Right lung (tissue), 5 donors: ENCODE data around the gene DEXI. TPM values are rescaled to one million over a fixed set of nuclear protein-coding genes. Genes with fewer than 3 reads are reported as not detected.

Source experiments
- DNase-seq, 2 donors: peaks; one replicate each; pipeline ENCODE4 v3.0.0-alpha.2; 2013
- polyA plus RNA-seq, 5 donors: library from polyadenylated mRNA; unstranded; fragments of 120-200 nt; gene quantifications; one replicate each; pipeline versions ENCODE4 v1.2.1 to v1.2.3, GENCODE V29; 2013; ENCODE audit warnings: inconsistent platforms in 1 of 5, low replicate concordance in 1 of 5; ENCODE audit not compliant: insufficient read length in 5 of 5, insufficient read depth in 1 of 5

The DEXI gene
- polyA plus RNA-seq, 5 donors, result 37.5 to 50.9 (median 40.9) TPM

DNA sequence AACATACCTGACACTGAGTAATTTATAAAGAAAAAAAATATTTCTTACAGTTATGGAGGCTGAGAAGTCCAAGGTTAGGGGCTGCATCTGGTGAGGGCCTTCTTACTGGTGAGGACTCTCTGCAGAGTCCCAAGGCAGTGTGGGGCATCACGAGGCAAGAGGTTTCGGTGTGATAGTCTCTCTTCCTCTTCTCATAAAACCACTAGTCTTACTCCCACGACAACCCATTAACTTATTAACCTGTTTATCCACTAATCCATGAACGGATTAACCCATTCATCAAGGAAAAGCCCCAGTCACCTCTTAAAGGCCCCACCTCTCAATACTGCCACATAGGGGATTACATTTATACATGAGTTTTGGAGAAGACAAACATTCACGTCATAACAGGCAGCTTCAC lies 45.1 kb downstream of the DEXI start:
- no peak for DNase-seq

DNA sequence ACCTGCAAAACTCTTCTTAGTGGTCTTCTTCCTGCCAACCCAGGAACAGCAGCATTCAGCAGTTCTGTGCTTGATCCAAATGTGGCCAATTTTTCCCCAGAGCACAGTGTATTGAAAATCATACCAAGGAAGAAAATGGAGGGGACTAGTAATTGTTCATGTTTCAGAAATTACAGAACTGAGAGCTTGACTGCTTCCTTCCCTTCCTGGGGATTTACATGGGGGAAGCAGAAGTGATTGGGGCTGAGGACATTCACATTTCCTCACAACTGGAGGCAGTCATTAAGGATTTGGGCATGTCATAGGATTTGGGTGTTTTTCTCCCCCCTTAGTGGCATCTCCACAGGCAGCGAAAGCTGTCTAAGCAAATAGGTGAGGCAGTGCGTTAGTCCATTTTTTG lies 45.5 kb downstream of the DEXI start:
- no peak for DNase-seq

DNA sequence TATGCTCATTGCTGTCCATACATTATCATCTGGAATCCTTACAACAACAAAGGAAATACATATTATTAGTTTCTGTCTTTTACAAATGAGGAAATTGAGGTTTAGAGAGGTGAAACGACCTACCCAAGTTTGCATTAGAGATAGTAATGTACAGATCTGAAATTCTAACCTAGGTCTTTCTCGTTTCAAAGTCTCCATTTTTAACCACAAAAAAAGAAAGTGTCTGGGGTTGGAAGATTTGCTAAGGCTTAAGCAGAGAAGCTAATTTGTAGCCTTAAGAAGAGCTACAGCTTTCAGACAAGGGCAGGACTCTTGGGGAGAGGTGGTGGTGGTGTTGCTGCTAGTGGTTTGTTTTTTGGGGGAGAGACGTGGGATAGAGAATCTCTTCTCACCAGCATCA lies 46.1 kb downstream of the DEXI start:
- no peak for DNase-seq

DNA sequence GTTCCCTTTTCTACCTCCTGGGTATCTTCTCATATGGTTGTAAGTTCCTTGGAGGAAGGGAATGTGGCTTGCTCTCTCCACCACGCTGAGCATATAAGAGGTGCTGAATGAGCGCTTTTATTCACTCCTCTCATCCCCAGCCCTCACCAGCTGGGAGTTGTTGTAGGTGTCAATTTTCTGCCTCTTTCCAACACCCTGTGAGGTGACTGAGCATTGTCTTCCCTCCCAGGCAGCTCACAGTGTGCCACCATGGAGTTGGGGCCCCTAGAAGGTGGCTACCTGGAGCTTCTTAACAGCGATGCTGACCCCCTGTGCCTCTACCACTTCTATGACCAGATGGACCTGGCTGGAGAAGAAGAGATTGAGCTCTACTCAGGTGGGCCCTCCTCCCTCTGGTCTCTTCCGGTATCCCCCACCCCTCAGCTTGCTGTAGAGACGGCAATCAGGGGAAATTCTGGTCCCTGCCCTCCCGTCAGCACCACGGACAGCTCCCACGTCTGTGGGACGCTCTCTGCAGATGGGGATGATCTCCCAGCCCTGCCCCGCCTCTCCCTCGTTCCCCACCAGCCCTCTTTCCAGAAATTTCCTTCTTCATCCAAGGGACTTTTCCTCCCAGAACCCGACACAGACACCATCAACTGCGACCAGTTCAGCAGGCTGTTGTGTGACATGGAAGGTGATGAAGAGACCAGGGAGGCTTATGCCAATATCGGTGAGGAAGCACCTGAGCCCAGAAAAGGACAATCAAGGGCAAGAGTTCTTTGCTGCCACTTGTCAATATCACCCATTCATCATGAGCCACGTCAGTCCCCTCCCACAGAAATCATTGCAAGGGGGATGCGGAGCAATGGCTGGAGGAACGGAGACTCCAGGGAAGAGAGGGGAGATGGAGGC lies 47.0 kb downstream of the DEXI start:
- DNase-seq, result no peak

GRCh38 chr16:10892782-10893318 lies 49.4 kb downstream of the DEXI start:
- DNase-seq, result no peak

DNA sequence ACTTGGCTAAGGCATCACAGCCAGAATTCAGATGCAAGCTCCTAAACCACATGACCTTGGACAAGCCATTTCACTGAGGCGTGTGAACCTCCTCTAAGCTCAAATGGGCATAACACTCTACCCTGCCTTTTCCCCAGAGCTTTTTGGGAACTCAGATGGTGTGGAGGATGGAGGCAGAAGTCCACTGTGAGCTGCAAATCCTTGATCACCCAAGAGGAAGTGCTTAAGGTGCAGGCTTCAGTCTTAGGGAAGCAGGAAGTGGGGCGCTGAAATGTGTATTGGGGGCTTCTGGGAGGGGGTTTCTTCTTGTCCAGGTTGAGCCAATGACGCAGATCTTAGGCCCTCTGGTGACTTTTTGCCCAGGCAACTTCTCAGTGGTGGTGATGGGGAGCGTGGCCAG lies 52.4 kb downstream of the DEXI start:
- DNase-seq, result no peak

DNA sequence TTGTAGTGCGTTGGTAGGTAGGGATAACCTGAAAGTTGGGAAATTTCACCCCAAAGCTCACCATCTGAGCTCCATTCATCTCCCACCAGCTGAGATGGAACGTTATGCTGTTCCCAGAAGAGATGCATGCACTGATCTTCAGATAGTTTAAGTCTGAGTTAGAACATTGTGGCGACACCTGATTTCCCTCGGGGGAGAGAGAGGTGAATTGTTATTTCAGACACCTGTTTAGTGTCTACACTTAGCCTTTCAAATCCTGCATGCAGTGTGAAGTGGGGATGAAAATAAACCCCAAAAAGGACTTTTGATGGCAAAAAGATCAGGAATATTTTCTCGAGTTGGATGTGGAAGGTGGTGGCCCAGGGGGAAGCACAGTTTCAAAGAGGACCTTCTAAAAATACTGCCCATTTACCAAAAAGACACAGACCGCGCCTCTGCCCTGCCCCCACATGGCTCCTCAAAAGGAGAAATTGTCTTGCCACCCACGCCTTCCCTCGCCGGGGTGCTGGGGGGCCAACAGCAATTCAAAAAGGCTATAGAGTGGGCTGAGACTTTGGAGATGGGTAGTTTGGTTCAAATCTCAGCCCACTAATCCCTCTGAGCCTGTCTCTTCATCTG lies 53.8 kb downstream of the DEXI start:
- DNase-seq, result no peak

DNA sequence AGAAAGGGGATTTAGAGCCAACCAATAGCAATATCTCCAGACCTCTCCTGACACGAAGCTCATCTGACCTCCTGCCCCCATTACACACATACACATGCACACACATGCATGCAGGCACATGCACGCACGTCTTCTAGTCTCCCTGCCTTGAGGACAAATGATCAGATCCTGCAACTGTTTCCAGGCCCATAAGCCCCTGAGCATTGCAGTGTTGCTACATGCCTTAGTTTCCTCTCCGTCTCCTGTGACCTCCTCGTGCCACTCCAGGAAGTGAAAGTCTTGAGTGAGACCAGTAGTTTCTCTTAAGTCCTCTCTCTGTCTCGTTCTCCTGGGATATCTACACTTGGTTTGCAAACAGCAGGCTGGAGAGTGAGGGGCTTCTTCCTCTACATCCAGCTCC lies 57.0 kb downstream of the DEXI start:
- DNase-seq, result no peak

DNA sequence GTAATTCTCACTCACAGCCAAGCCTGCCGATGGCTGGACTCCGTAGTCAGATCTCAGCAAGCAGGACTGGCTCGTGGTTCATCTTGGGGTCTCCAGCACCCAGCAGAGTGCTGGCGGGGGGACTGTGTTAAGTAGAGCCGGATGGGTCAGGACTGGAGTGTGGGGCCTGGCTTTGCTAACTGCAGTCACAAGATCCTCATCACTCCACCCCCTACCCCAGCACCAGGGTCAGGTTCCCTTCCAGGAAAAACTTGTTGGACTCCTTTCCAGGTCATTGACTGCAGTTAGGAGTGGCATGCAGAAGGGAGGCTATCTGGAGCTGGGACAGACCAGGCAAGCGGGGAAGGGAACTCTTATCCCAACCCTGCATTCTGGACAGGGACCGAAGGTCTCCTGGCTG lies 59.3 kb downstream of the DEXI start:
- no peak for DNase-seq

- no peak for DNase-seq
Measured at GRCh38 chr16:10881479-10882030, 60.7 kb downstream of the DEXI start.

DNA sequence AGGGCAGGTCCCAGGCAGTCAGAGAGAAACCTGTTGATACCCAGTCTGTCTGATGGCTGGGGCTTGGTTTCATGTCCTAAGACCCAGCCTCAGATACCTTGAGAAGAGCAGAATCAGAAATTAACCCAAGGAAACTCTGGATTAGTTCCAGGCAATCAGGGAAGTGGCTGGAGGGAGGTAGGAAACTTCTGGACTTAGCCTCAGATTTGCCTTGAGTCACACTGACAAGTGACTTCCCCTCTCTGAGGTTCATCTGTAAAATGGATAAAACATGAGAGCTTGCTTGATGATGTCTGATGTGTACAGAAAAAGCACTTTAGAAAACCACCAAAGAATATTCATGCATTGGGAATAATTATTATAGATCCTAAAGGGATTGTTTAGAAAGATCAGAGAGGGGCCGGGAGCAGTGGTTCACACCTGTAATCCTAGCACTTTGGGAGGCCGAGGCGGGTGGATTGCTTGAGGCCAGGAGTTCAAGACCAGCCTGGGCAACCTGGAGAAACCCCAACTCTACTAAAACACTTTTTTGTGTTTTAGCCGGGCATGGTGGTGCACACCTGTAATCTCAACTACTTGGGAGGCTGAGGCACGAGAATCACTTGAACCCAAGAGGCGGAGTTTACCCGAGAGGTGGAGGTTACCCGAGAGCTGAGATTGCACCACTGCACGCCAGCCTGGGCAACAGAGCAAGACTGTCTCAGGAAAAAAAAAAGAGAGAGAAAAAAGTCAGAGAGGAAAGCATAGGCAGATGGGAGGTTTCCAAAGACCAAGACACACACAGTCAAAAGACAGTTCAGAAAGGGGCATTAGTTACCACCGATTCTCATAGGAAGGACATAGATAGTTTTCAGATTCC lies 61.4 kb downstream of the DEXI start:
- no peak for DNase-seq

GRCh38 chr16:10879681-10880589 lies 62.3 kb downstream of the DEXI start:
- DNase-seq, result no peak

Other genes with a start within 250 kb of the DEXI start
- under 1 TPM; 0.29 to 0.85 (median 0.31) TPM for gene TEKT5, start 247.5 kb downstream of the DEXI start, polyA plus RNA-seq
- 10 to 100 TPM; 27.0 to 33.7 (median 30.2) TPM for gene NUBP1, start 198.6 kb downstream of the DEXI start, polyA plus RNA-seq
- gene TVP23A, start 123.7 kb downstream of the DEXI start, polyA plus RNA-seq, result 1 to 10 TPM; 5.5 to 7.9 (median 6.0) TPM
- 1 to 10 TPM; 2.4 to 5.7 (median 4.5) TPM for gene CIITA, start 65.3 kb downstream of the DEXI start, polyA plus RNA-seq
- gene CLEC16A, start 2.1 kb upstream of the DEXI start, polyA plus RNA-seq, result 10 to 100 TPM; 16.5 to 19.9 (median 18.6) TPM